Measurements from ENCODE around the gene SLC39A10. TPM values are rescaled to one million over a fixed set of nuclear protein-coding genes. Genes with fewer than 3 reads are reported as not detected.
A peak's percentile ranks its signal among the peaks of the same experiment; 100 is the strongest.

Gene SLC39A10
- total RNA-seq, result 37.4 and 40.0 TPM in 2 replicates
- long read RNA-seq, full-length matches to known transcripts, result 2 of 23 reads
- long read RNA-seq, partial matches to known transcripts, result 14 of 23 reads
- long read RNA-seq, other reads (novel, unspliced or antisense), result 7 of 23 reads

- peaks cover 43% of the 10 kb centered on the region for H3K4me1 Mint-ChIP-seq (ENCODE audit: unreplicated experiment)
- H3K4me3 Mint-ChIP-seq (ENCODE audit: unreplicated experiment), result peak within 1 kb of the TSS; percentile 90
- no peaks in the 10 kb centered on the region for H3K9me3 Mint-ChIP-seq (ENCODE audit: unreplicated experiment)
These were observed at the start of gene SLC39A10 for GRCh38 chr2:195656859-195657633. Gene SLC39A10, plus strand, starts transcription at chr2:195657226. Its CDS starts 22,817 bp downstream, at chr2:195680043.

GRCh38 chr2:195608768-195609454, 48.1 kb upstream of the SLC39A10 start:
- Mint-ChIP-seq H3K4me1 (ENCODE audit: unreplicated experiment) (peaks cover 18% of the 10 kb centered on the region), H3K36me3 (ENCODE audit: unreplicated experiment) (no peaks in the 10 kb centered on the region), H3K27me3 (ENCODE audit: unreplicated experiment) (no peaks in the 10 kb centered on the region), H3K9me3 (ENCODE audit: unreplicated experiment) (no peaks in the 10 kb centered on the region), H3K4me3 (ENCODE audit: unreplicated experiment) (no peak overlapping the region), H3K27ac (ENCODE audit: unreplicated experiment) (no peak overlapping the region)
- TF ChIP-seq CTCF (IDR thresholded peaks at IDR 0.05), result no peak
- no peak for DNase-seq (ENCODE audit: extremely low spot score, unreplicated experiment)

More at GRCh38 chr2:195656859-195657633, at the start of gene SLC39A10:
- Mint-ChIP-seq H3K36me3 (ENCODE audit: unreplicated experiment) (no peaks in the 10 kb centered on the region), H3K27ac (ENCODE audit: unreplicated experiment) (peak within 1 kb of the TSS; percentile 96), H3K27me3 (ENCODE audit: unreplicated experiment) (no peaks in the 10 kb centered on the region)
- no peak for TF ChIP-seq CTCF (IDR thresholded peaks at IDR 0.05)
- DNase-seq (ENCODE audit: extremely low spot score, unreplicated experiment), result peak; percentile 99

- no peak overlapping the region for H3K4me3 Mint-ChIP-seq (ENCODE audit: unreplicated experiment)
- H3K27ac Mint-ChIP-seq (ENCODE audit: unreplicated experiment), result no peak overlapping the region
- DNase-seq (ENCODE audit: extremely low spot score, unreplicated experiment), result no peak
- no peak for TF ChIP-seq CTCF (IDR thresholded peaks at IDR 0.05)
- peaks cover 21% of the 10 kb centered on the region for H3K4me1 Mint-ChIP-seq (ENCODE audit: unreplicated experiment)
- H3K27me3 Mint-ChIP-seq (ENCODE audit: unreplicated experiment), result no peaks in the 10 kb centered on the region
- H3K36me3 Mint-ChIP-seq (ENCODE audit: unreplicated experiment), result no peaks in the 10 kb centered on the region
- H3K9me3 Mint-ChIP-seq (ENCODE audit: unreplicated experiment), result no peaks in the 10 kb centered on the region
These were observed 46.3 kb upstream of the SLC39A10 start for GRCh38 chr2:195610717-195611116.

GRCh38 chr2:195612611-195613495, 44.2 kb upstream of the SLC39A10 start:
- Mint-ChIP-seq H3K9me3 (ENCODE audit: unreplicated experiment) (no peaks in the 10 kb centered on the region), H3K4me1 (ENCODE audit: unreplicated experiment) (peaks cover 21% of the 10 kb centered on the region), H3K36me3 (ENCODE audit: unreplicated experiment) (no peaks in the 10 kb centered on the region), H3K4me3 (ENCODE audit: unreplicated experiment) (no peak overlapping the region), H3K27ac (ENCODE audit: unreplicated experiment) (peak overlapping the region; percentile 57), H3K27me3 (ENCODE audit: unreplicated experiment) (no peaks in the 10 kb centered on the region)
- no peak for TF ChIP-seq CTCF (IDR thresholded peaks at IDR 0.05)
- no peak for DNase-seq (ENCODE audit: extremely low spot score, unreplicated experiment)
